H9 (cell line): ENCODE measurements around the gene RPS8. TPM values are rescaled to one million over a fixed set of nuclear protein-coding genes. Genes with fewer than 3 reads are reported as not detected.
A peak's percentile ranks its signal among the peaks of the same experiment; 100 is the strongest.

Source experiments
- DNase-seq: peaks from one replicate; pipeline ENCODE4 v3.0.0-alpha.2; 2017
- H2AFZ ChIP-seq: one replicate; pipeline ENCODE4 v1.6.1; 2013; ENCODE audit warnings: mild to moderate bottlenecking, low read length, control low read depth, moderate library complexity
- H2AK5ac ChIP-seq: 2 replicates; pipeline ENCODE4 v1.6.1; 2013; ENCODE audit warnings: low read length, control low read depth, mixed read lengths; ENCODE audit not compliant: insufficient read length
- H2BK120ac ChIP-seq: one replicate; pipeline ENCODE4 v1.6.1; 2013; ENCODE audit warnings: low read depth, mild to moderate bottlenecking, low read length, control low read depth, inconsistent platforms; ENCODE audit not compliant: poor library complexity, severe bottlenecking
- H2BK12ac ChIP-seq: 2 replicates; pipeline ENCODE4 v1.6.1; 2013; ENCODE audit warnings: low read length, control low read depth, mixed read lengths, low read depth; ENCODE audit not compliant: insufficient read length
- H2BK15ac ChIP-seq: 2 replicates; pipeline ENCODE4 v1.6.1; 2013; ENCODE audit warnings: low read depth, low read length, control low read depth
- H2BK20ac ChIP-seq: one replicate; pipeline ENCODE4 v1.6.1; 2013; ENCODE audit warnings: low read depth, mild to moderate bottlenecking, low read length, control low read depth, inconsistent platforms; ENCODE audit not compliant: poor library complexity, severe bottlenecking
- H2BK5ac ChIP-seq: 2 replicates; pipeline ENCODE4 v1.6.1; 2013; ENCODE audit warnings: low read length, control low read depth, mixed read lengths; ENCODE audit not compliant: insufficient read length
- H3K14ac ChIP-seq: 2 replicates; pipeline ENCODE4 v1.6.1; 2013; ENCODE audit warnings: low read length, control low read depth; ENCODE audit not compliant: insufficient read depth
- H3K18ac ChIP-seq: 2 replicates; pipeline ENCODE4 v1.6.1; 2013; ENCODE audit warnings: low read depth, mild to moderate bottlenecking, mixed read lengths, low read length, control low read depth; ENCODE audit not compliant: insufficient read length
- H3K23ac ChIP-seq: 2 replicates; pipeline ENCODE4 v1.6.1; 2013; ENCODE audit warnings: low read length, control low read depth, mixed read lengths, low read depth; ENCODE audit not compliant: insufficient read length
- H3K23me2 ChIP-seq: 2 replicates; pipeline ENCODE4 v1.6.1; 2013; ENCODE audit warnings: low read depth, mild to moderate bottlenecking, mixed read lengths, low read length, control low read depth; ENCODE audit not compliant: insufficient read length, poor library complexity, severe bottlenecking
- H3K27ac ChIP-seq: 2 replicates; pipeline ENCODE4 v1.5.1; 2013; ENCODE audit warnings: low read length, control low read depth, mixed read lengths, low read depth; ENCODE audit not compliant: insufficient read length
- H3K27me3 ChIP-seq: 2 replicates; pipeline ENCODE4 v1.6.1; 2013; ENCODE audit warnings: low read length, control low read depth, inconsistent platforms; ENCODE audit not compliant: insufficient read depth
- H3K4ac ChIP-seq: 2 replicates; pipeline ENCODE4 v1.6.1; 2013; ENCODE audit warnings: low read depth, mild to moderate bottlenecking, control low read depth, inconsistent platforms, low read length, moderate library complexity
- H3K4me1 ChIP-seq: 2 replicates; pipeline ENCODE4 v1.6.1; 2013; ENCODE audit warnings: low read length, control low read depth, inconsistent platforms; ENCODE audit not compliant: insufficient read depth
- H3K4me2 ChIP-seq: 2 replicates; pipeline ENCODE4 v1.6.1; 2013; ENCODE audit warnings: low read length, control low read depth, mixed read lengths; ENCODE audit not compliant: insufficient read length, insufficient read depth
- H3K56ac ChIP-seq: 2 replicates; pipeline ENCODE4 v1.6.1; 2013; ENCODE audit warnings: low read depth, mild to moderate bottlenecking, mixed read lengths, low read length, control low read depth; ENCODE audit not compliant: insufficient read length
- H3K79me1 ChIP-seq: 2 replicates; pipeline ENCODE4 v1.6.1; 2013; ENCODE audit warnings: low read depth, mild to moderate bottlenecking, moderate library complexity, low read length, control low read depth, inconsistent platforms; ENCODE audit not compliant: insufficient read depth, poor library complexity, severe bottlenecking
- H3K79me2 ChIP-seq: 2 replicates; pipeline ENCODE4 v1.6.1; 2013; ENCODE audit warnings: low read length, control low read depth, inconsistent platforms; ENCODE audit not compliant: insufficient read depth
- H3K9ac ChIP-seq: 2 replicates; pipeline ENCODE4 v1.6.1; 2013; ENCODE audit warnings: low read length, control low read depth, mixed read lengths; ENCODE audit not compliant: insufficient read length; ENCODE audit errors: extremely low read depth
- H3K9me3 ChIP-seq: one replicate; pipeline ENCODE4 v1.6.1; 2013; ENCODE audit warnings: low read depth, low read length, inconsistent platforms; ENCODE audit not compliant: control insufficient read depth
- H3T11ph ChIP-seq: one replicate; pipeline ENCODE4 v1.6.1; 2013; ENCODE audit warnings: mild to moderate bottlenecking, low read length, control low read depth, inconsistent platforms
- H4K20me1 ChIP-seq: one replicate; pipeline ENCODE4 v1.6.1; 2013; ENCODE audit not compliant: control insufficient read depth, insufficient read length, insufficient read depth
- H4K5ac ChIP-seq: 2 replicates; pipeline ENCODE4 v1.6.1; 2013; ENCODE audit warnings: low read depth, mild to moderate bottlenecking, mixed read lengths, low read length, control low read depth; ENCODE audit not compliant: insufficient read length
- H4K8ac ChIP-seq: replicated peaks from 2 replicates; pipeline ENCODE4 v1.6.1; 2013; ENCODE audit warnings: low read length, control low read depth, mixed read lengths, low read depth; ENCODE audit not compliant: insufficient read length
- H4K91ac ChIP-seq: 2 replicates; pipeline ENCODE4 v1.6.1; 2013; ENCODE audit warnings: low read depth, mild to moderate bottlenecking, moderate library complexity, mixed read lengths, low read length, control low read depth; ENCODE audit not compliant: insufficient read length
- H3K27ac Mint-ChIP-seq, 3 experiments: 2 replicates in 2 of 3; 3 replicates in 1 of 3; pipeline ENCODE4 v1.8.0; 2020 to 2021; ENCODE audit warnings: mixed read lengths in 3 of 3, mild to moderate bottlenecking in 1 of 3, moderate library complexity in 1 of 3
- H3K27me3 Mint-ChIP-seq: 2 replicates; pipeline ENCODE4 v1.8.0; 2021; ENCODE audit warnings: low read depth, mild to moderate bottlenecking, moderate library complexity, mixed read lengths
- H3K36me3 Mint-ChIP-seq, 3 experiments: 2 replicates in 2 of 3; 3 replicates in 1 of 3; pipeline ENCODE4 v1.8.0; 2020 to 2021; ENCODE audit warnings: low read depth in 3 of 3, mixed read lengths in 3 of 3; ENCODE audit not compliant: insufficient read depth in 1 of 3
- H3K4me1 Mint-ChIP-seq, 2 experiments: 2 replicates each; pipeline ENCODE4 v1.8.0; 2020; ENCODE audit warnings: mixed read lengths in 2 of 2
- H3K4me3 Mint-ChIP-seq, 2 experiments: 2 replicates in 1 of 2; 3 replicates in 1 of 2; pipeline ENCODE4 v1.8.0; 2020 to 2021; ENCODE audit warnings: mild to moderate bottlenecking in 2 of 2, mixed read lengths in 2 of 2, moderate library complexity in 1 of 2
- H3K9me3 Mint-ChIP-seq, 2 experiments: 2 replicates in 1 of 2; 3 replicates in 1 of 2; pipeline ENCODE4 v1.8.0; 2020; ENCODE audit warnings: mild to moderate bottlenecking in 2 of 2, mixed read lengths in 2 of 2, moderate library complexity in 1 of 2
- WGBS: extraction: QIAGEN DNeasy Blood & Tissue Kit; methylation state at CpG from one replicate; pipeline ENCODE4 v1.1.7; 2013; ENCODE audit warnings: missing lambda C conversion rate, low lambda C conversion rate, mixed read lengths; ENCODE audit not compliant: insufficient read length; ENCODE audit errors: extremely low coverage; 5-methylcytosine and 5-hydroxymethylcytosine counted together
- total RNA-seq: library from RNA; stranded (reverse); gene quantifications from 2 replicates; pipeline ENCODE4 v1.2.1, GENCODE V29; 2021
- TF ChIP-seq, protein P1 (sequence below): fragments of 200-600 bp; sonication (generic); conservative IDR thresholded peaks from 3 replicates; pipeline ENCODE4 v1.8.0; 2021; ENCODE audit warnings: antibody characterized with exemption, mild to moderate bottlenecking

Gene RPS8
- total RNA-seq, 1 experiment from 2014 or later, result 2,591 TPM

DNA sequence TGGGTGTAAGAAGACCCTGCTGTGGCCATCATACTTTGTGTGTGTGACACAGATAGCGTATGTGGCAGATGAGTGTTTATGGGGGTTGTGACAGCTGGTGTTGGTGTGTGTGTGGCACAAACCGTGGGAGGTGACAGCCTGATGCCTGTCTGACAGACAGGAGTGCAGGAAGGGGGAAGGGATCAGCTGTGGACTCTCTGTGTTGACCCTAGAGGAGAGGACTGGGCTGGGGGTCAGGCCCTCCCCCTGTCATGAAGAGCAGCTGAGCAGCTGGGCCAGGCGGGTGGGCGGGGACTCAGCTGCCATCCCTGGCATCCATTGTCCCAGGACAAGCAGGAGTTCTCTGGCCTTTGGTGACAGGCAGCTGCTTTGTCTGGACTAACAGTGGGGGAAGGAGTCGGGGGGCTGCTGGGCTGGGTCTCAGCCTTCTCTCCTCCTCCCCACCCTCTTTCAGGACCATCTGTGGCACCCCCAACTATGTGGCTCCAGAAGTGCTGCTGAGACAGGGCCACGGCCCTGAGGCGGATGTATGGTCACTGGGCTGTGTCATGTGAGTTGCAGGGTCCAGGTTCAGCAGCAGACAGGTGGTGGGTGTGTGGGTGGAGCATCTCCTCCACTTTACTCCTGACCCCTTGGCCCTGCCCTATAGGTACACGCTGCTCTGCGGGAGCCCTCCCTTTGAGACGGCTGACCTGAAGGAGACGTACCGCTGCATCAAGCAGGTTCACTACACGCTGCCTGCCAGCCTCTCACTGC is 27.1 kb downstream of the RPS8 start:
- H4K91ac ChIP-seq, result no peak overlapping the region
- Mint-ChIP-seq H3K4me1 (peaks cover 20 to 26% of the 10 kb centered on the region in 2 experiments), H3K27me3 (peaks cover 3% of the 10 kb centered on the region), H3K9me3 (no peaks in the 10 kb centered on the region), H3K36me3 (peaks cover 3 to 44% (median 26%) of the 10 kb centered on the region in 3 experiments), H3K27ac (no peak overlapping the region), H3K4me3 (peak overlapping the region; percentile 3 to 18; a peak in 2 of 5 replicates)
- H2AFZ ChIP-seq, result no peak overlapping the region
- H3K79me2 ChIP-seq, result no peaks in the 10 kb centered on the region
- no peak overlapping the region for H4K5ac ChIP-seq
- no peak overlapping the region for H3K4ac ChIP-seq
- no CpG with 5 or more reads among the region's 13 CpGs for WGBS
- H3K27ac ChIP-seq, result no peak overlapping the region
- no peak overlapping the region for H3K56ac ChIP-seq
- H2BK120ac ChIP-seq, result no peak overlapping the region
- H3T11ph ChIP-seq, result no peak overlapping the region
- H3K23me2 ChIP-seq, result peaks cover 9% of the 10 kb centered on the region
- H3K9ac ChIP-seq, result no peak overlapping the region
- no peaks in the 10 kb centered on the region for H3K9me3 ChIP-seq
- no peak overlapping the region for H2BK5ac ChIP-seq
- H2BK15ac ChIP-seq, result no peak overlapping the region
- TF ChIP-seq, protein P1, sequence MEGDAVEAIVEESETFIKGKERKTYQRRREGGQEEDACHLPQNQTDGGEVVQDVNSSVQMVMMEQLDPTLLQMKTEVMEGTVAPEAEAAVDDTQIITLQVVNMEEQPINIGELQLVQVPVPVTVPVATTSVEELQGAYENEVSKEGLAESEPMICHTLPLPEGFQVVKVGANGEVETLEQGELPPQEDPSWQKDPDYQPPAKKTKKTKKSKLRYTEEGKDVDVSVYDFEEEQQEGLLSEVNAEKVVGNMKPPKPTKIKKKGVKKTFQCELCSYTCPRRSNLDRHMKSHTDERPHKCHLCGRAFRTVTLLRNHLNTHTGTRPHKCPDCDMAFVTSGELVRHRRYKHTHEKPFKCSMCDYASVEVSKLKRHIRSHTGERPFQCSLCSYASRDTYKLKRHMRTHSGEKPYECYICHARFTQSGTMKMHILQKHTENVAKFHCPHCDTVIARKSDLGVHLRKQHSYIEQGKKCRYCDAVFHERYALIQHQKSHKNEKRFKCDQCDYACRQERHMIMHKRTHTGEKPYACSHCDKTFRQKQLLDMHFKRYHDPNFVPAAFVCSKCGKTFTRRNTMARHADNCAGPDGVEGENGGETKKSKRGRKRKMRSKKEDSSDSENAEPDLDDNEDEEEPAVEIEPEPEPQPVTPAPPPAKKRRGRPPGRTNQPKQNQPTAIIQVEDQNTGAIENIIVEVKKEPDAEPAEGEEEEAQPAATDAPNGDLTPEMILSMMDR, result no peak
- no peak overlapping the region for H4K8ac ChIP-seq
- no peaks in the 10 kb centered on the region for H4K20me1 ChIP-seq
- H3K79me1 ChIP-seq, result no peaks in the 10 kb centered on the region
- no peak overlapping the region for H3K4me2 ChIP-seq
- H3K4me1 ChIP-seq, result peaks cover 6% of the 10 kb centered on the region; the same call in 1 of the 2 replicates
- H3K27me3 ChIP-seq, result no peaks in the 10 kb centered on the region
- H3K14ac ChIP-seq, result no peak overlapping the region
- no peak overlapping the region for H2AK5ac ChIP-seq
- H2BK12ac ChIP-seq, result no peak overlapping the region
- no peak for DNase-seq
- H3K18ac ChIP-seq, result no peak overlapping the region
- H2BK20ac ChIP-seq, result no peak overlapping the region
- no peak overlapping the region for H3K23ac ChIP-seq
